Measurements from ENCODE around the gene PPY. TPM values are rescaled to one million over a fixed set of nuclear protein-coding genes. Genes with fewer than 3 reads are reported as not detected.
A peak's percentile ranks its signal among the peaks of the same experiment; 100 is the strongest.

The PPY gene
- total and polyA plus RNA-seq, 2 donors (not counting 1 experiment from before 2014, with no cell fraction given), result not detected

GRCh38 chr17:43920500-43921095 lies 21.7 kb downstream of the PPY start:
- peaks cover 11 to 18% of the 10 kb centered on the region in 2 donors for H3K4me1 ChIP-seq (ENCODE audit: control insufficient read depth in 2 of 2, insufficient read depth in 2 of 2, low read length in 2 of 2)
- H4K20me1 ChIP-seq (ENCODE audit: control insufficient read depth, insufficient read depth, low read length, poor library complexity, severe bottlenecking), result no peaks in the 10 kb centered on the region
- H3K4me2 ChIP-seq (replicated peaks; ENCODE audit: low read depth, low read length, poor library complexity, severe bottlenecking), result no peak overlapping the region
- no peak overlapping the region for H3K4me3 Mint-ChIP-seq
- no peaks in the 10 kb centered on the region for H3K9me3 Mint-ChIP-seq (ENCODE audit: insufficient read depth)
- WGBS (ENCODE audit: insufficient coverage), result 80% methylated on average over 8 of the region's 10 CpGs
- TF ChIP-seq EZH2 (IDR thresholded peaks at IDR 0.05; ENCODE audit: borderline replicate concordance, insufficient read depth, low read depth, low read length, poor library complexity, severe bottlenecking) (no peak), CTCF (IDR thresholded peaks at IDR 0.05) (no peak)
- DNase-seq (no peak), ATAC-seq (ENCODE audit: low read depth) (no peak)
- peaks cover 16% of the 10 kb centered on the region for H3K4me1 Mint-ChIP-seq
- no peak overlapping the region for H2AFZ ChIP-seq (ENCODE audit: insufficient read depth, low read depth, low read length, poor library complexity, severe bottlenecking)
- no peaks in the 10 kb centered on the region for H3K79me2 ChIP-seq (ENCODE audit: control insufficient read depth, insufficient read depth, low read length)
- ChIA-PET POLR2A (no interaction called here), CTCF (interaction anchor here (2.6 kb wide), 1 partner anchor 11 kb away, joined by 10 read pairs; no protein-coding TSS in a partner anchor)
- no peak overlapping the region for H3K9ac ChIP-seq (ENCODE audit: low read length)
- no peaks in the 10 kb centered on the region for H3K36me3 ChIP-seq (replicated peaks in 1 of 2; ENCODE audit: control extremely low read depth in 1 of 2, control insufficient read depth in 1 of 2, extremely low read depth in 1 of 2, insufficient read depth in 2 of 2, low read length in 1 of 2)
- peaks cover 33% of the 10 kb centered on the region for H3K27me3 Mint-ChIP-seq
- intact Hi-C loops (cut with micrococcal nuclease), result no loop called here
- H3K27me3 ChIP-seq (replicated peaks in 1 of 4; ENCODE audit: control extremely low read depth in 1 of 4, control insufficient read depth in 3 of 4, insufficient read depth in 4 of 4, low read length in 3 of 4), result peaks cover 0 to 23% (median 0%) of the 10 kb centered on the region in 4 experiments
- H3K9me3 ChIP-seq (ENCODE audit: control extremely low read depth in 1 of 3, control insufficient read depth in 2 of 3, insufficient read depth in 1 of 3, low read length in 2 of 3), result no peaks in the 10 kb centered on the region
- H3K27ac ChIP-seq (ENCODE audit: low read length in 2 of 2), result no peak overlapping the region
- no peak overlapping the region for H3K4me3 ChIP-seq (ENCODE audit: control extremely low read depth in 1 of 5, extremely low read depth in 1 of 5, insufficient read depth in 1 of 5, low read depth in 2 of 5, low read length in 4 of 5)
- H3K27ac Mint-ChIP-seq, result no peak overlapping the region

- POLR2A ChIA-PET, result no interaction called here
- Mint-ChIP-seq H3K4me1 (peaks cover 16% of the 10 kb centered on the region), H3K4me3 (peak overlapping the region; percentile 86), H3K9me3 (ENCODE audit: insufficient read depth) (no peaks in the 10 kb centered on the region), H3K27ac (peak overlapping the region; percentile 26), H3K27me3 (peaks cover 11% of the 10 kb centered on the region)
- ATAC-seq (ENCODE audit: low read depth) (no peak), DNase-seq (no peak)
- peaks cover 11 to 18% of the 10 kb centered on the region in 2 donors for H3K4me1 ChIP-seq (ENCODE audit: control insufficient read depth in 2 of 2, insufficient read depth in 2 of 2, low read length in 2 of 2)
- CTCF ChIA-PET, result interaction anchor here (0.6 to 2.6 kb wide), 3 partner anchors 8 to 68 kb away, joined by 3 to 10 read pairs (median 3); no protein-coding TSS in a partner anchor
- no peaks in the 10 kb centered on the region for H3K9me3 ChIP-seq (ENCODE audit: control extremely low read depth in 1 of 3, control insufficient read depth in 2 of 3, insufficient read depth in 1 of 3, low read length in 2 of 3)
- peak overlapping the region; percentile 66 for H3K9ac ChIP-seq (ENCODE audit: low read length)
- H2AFZ ChIP-seq (ENCODE audit: insufficient read depth, low read depth, low read length, poor library complexity, severe bottlenecking), result peak overlapping the region; percentile 90
- WGBS (ENCODE audit: insufficient coverage), result 56% methylated on average over 10 of the region's 13 CpGs
- H3K27me3 ChIP-seq (replicated peaks in 1 of 4; ENCODE audit: control extremely low read depth in 1 of 4, control insufficient read depth in 3 of 4, insufficient read depth in 4 of 4, low read length in 3 of 4), result peaks cover 0 to 4% (median 0%) of the 10 kb centered on the region in 4 experiments
- no peak overlapping the region for H3K27ac ChIP-seq (ENCODE audit: low read length in 2 of 2)
- H3K79me2 ChIP-seq (ENCODE audit: control insufficient read depth, insufficient read depth, low read length), result no peaks in the 10 kb centered on the region
- no peak for TF ChIP-seq EZH2 (IDR thresholded peaks at IDR 0.05; ENCODE audit: borderline replicate concordance, insufficient read depth, low read depth, low read length, poor library complexity, severe bottlenecking)
- no peak for TF ChIP-seq CTCF (IDR thresholded peaks at IDR 0.05)
- no peaks in the 10 kb centered on the region for H4K20me1 ChIP-seq (ENCODE audit: control insufficient read depth, insufficient read depth, low read length, poor library complexity, severe bottlenecking)
- H3K36me3 ChIP-seq (replicated peaks in 1 of 2; ENCODE audit: control extremely low read depth in 1 of 2, control insufficient read depth in 1 of 2, extremely low read depth in 1 of 2, insufficient read depth in 2 of 2, low read length in 1 of 2), result no peaks in the 10 kb centered on the region
- H3K4me3 ChIP-seq (ENCODE audit: control extremely low read depth in 1 of 5, extremely low read depth in 1 of 5, insufficient read depth in 1 of 5, low read depth in 2 of 5, low read length in 4 of 5), result peak overlapping the region in 4 of 5 experiments; percentile 52 to 68 (median 65)
- intact Hi-C loops (cut with micrococcal nuclease), result no loop called here
- H3K4me2 ChIP-seq (replicated peaks; ENCODE audit: low read depth, low read length, poor library complexity, severe bottlenecking), result peak overlapping the region; percentile 95
These were observed 24.3 kb downstream of the PPY start for GRCh38 chr17:43918026-43918389.

Measured in B cell (primary cell).